K562 (cell line): ENCODE results near the gene TMEM245. TPM values are rescaled to one million over a fixed set of nuclear protein-coding genes. Genes with fewer than 3 reads are reported as not detected.

Experiments
- ATAC-seq: fragments of 200-7000 bp; cut with Tn5 transposase; 3 replicates; pipeline ENCODE4 v1.9.1; 2020; ENCODE audit warnings: moderate library complexity
- BruUV-seq: library from RNA; stranded (reverse); fragments of 400-500 nt; replicated peaks from 2 replicates; lab custom pipeline; 2021; lab: Mats Ljungman, UMichigan
- CTCF ChIA-PET: fragments of 300-600 bp; formaldehyde crosslinking; extraction: SDS; loops from one replicate; lab custom pipeline; 2021; ENCODE audit warnings: low intra/inter-chr PET ratio; lab: Yijun Ruan, JAX
- POLR2A ChIA-PET: fragments of 300-600, 350-650 bp; sonication (Branson Sonifier 250); formaldehyde crosslinking; extraction: SDS; loops from one replicate; lab custom pipeline; 2021; ENCODE audit warnings: antibody characterized with exemption, inconsistent platforms; lab: Yijun Ruan, JAX
- DNase-seq, 4 experiments: peaks; one replicate each; pipeline versions ENCODE4 v3.0.0 to v3.0.0-alpha.2; 2011 to 2018; ENCODE audit warnings: low spot score in 3 of 4, mixed read lengths in 3 of 4; ENCODE audit errors: extremely low read depth in 1 of 4
- FAIRE-seq: peaks from 2 replicates; lab custom pipeline; 2011; peaks lifted over from hg19 to GRCh38; lab: Jason Lieb, UNC
- H2AFZ ChIP-seq: 2 replicates; pipeline ENCODE4 v1.6.0; 2011; ENCODE audit warnings: low read depth, low read length, control low read depth, inconsistent platforms
- H3K27ac ChIP-seq: fragments of 200-600 bp; 3 replicates; pipeline ENCODE4 v1.8.0; 2011; ENCODE audit warnings: low read depth, mild to moderate bottlenecking, control low read depth, inconsistent platforms, low read length, moderate library complexity, mixed read lengths; ENCODE audit errors: extremely low read depth
- H3K27me3 ChIP-seq, 2 experiments: fragments of 300-600 bp in 1 of 2; 2 replicates in 1 of 2; 3 replicates in 1 of 2; pipeline versions ENCODE4 v1.6.0 to v1.8.0; 2011; ENCODE audit warnings: inconsistent platforms in 2 of 2, low read length in 2 of 2, mild to moderate bottlenecking in 1 of 2, mixed read lengths in 1 of 2, moderate library complexity in 1 of 2; ENCODE audit not compliant: control insufficient read depth in 2 of 2, insufficient read depth in 2 of 2
- H3K36me3 ChIP-seq: fragments of 300-600 bp; 3 replicates; pipeline ENCODE4 v1.8.0; 2011; ENCODE audit warnings: mild to moderate bottlenecking, low read length, inconsistent platforms; ENCODE audit not compliant: control insufficient read depth, insufficient read depth
- H3K4me1 ChIP-seq, 2 experiments: fragments of 200-600 bp in 1 of 2; replicated peaks in 1 of 2; 2 replicates in 1 of 2; 3 replicates in 1 of 2; pipeline versions ENCODE4 v1.5.1 to v1.8.0; 2011; ENCODE audit warnings: inconsistent platforms in 2 of 2, low read length in 2 of 2, mild to moderate bottlenecking in 1 of 2, mixed read lengths in 1 of 2, moderate library complexity in 1 of 2; ENCODE audit not compliant: control insufficient read depth in 2 of 2, insufficient read depth in 2 of 2
- H3K4me2 ChIP-seq: 2 replicates; pipeline ENCODE4 v1.6.1; 2011; ENCODE audit warnings: low read length, control low read depth, inconsistent platforms, mixed read lengths; ENCODE audit not compliant: insufficient read depth
- H3K4me3 ChIP-seq: fragments of 200-600 bp; sonication (generic), shearing (Covaris generic); 2 replicates; pipeline ENCODE4 v1.5.1; 2016; ENCODE audit warnings: control low read depth, inconsistent platforms
- H3K79me2 ChIP-seq: fragments of 200-600 bp; 3 replicates; pipeline ENCODE4 v1.8.0; 2011; ENCODE audit warnings: low read length, inconsistent platforms; ENCODE audit not compliant: control insufficient read depth, insufficient read depth
- H3K9ac ChIP-seq, 2 experiments: 2 replicates each; pipeline versions ENCODE4 v1.6.0 to v1.6.1; 2011; ENCODE audit warnings: low read depth in 2 of 2, low read length in 2 of 2, control low read depth in 1 of 2, inconsistent platforms in 1 of 2, mild to moderate bottlenecking in 1 of 2, mixed read lengths in 1 of 2; ENCODE audit not compliant: insufficient read depth in 1 of 2
- H3K9me1 ChIP-seq: one replicate; pipeline ENCODE4 v1.6.0; 2011; ENCODE audit warnings: inconsistent platforms, mild to moderate bottlenecking, low read length, moderate library complexity; ENCODE audit not compliant: control insufficient read depth, insufficient read depth
- H3K9me3 ChIP-seq: replicated peaks from 2 replicates; pipeline ENCODE4 v1.5.1; 2011; ENCODE audit warnings: low read depth, low read length, inconsistent platforms; ENCODE audit not compliant: control insufficient read depth, insufficient read depth
- H4K20me1 ChIP-seq: replicated peaks from 2 replicates; pipeline ENCODE4 v1.6.1; 2011; ENCODE audit warnings: low read length, inconsistent platforms, mixed read lengths; ENCODE audit not compliant: control insufficient read depth, insufficient read depth
- EP300 ChIP-seq: IDR thresholded peaks from 2 replicates; pipeline ENCODE4 v1.6.1; 2012; ENCODE audit warnings: low read length, improper control_type of control experiment
- GATAD2B ChIP-seq: fragments of 450-650 bp; IDR thresholded peaks from 2 replicates; pipeline ENCODE4 v1.6.1; 2017; ENCODE audit warnings: mild to moderate bottlenecking, borderline replicate concordance
- NUFIP1 ChIP-seq: fragments of 450-650 bp; IDR thresholded peaks from 2 replicates; pipeline ENCODE4 v1.6.1; 2018; ENCODE audit not compliant: partially characterized antibody
- POLR2AphosphoS2 ChIP-seq: IDR thresholded peaks from 2 replicates; pipeline ENCODE4 v1.6.1; 2012; ENCODE audit warnings: low read length, improper control_type of control experiment
- PTRF ChIP-seq: fragments of 450-650 bp; IDR thresholded peaks from 2 replicates; pipeline ENCODE4 v1.6.1; 2016; ENCODE audit warnings: mild to moderate bottlenecking, missing genetic modification characterization, missing compliant biosample characterization
- SMAD2 ChIP-seq: fragments of 150-350 bp; IDR thresholded peaks from 2 replicates; pipeline ENCODE4 v1.6.1; 2014; ENCODE audit warnings: low read depth, mild to moderate bottlenecking, low read length
- SMC3 ChIP-seq: conservative IDR thresholded peaks from 2 replicates; pipeline ENCODE4 v1.6.1; 2011; ENCODE audit warnings: low read depth, low read length, improper control_type of control experiment; ENCODE audit not compliant: insufficient read depth
- TAL1 ChIP-seq: fragments of 450-650 bp; IDR thresholded peaks from 2 replicates; pipeline ENCODE4 v1.6.1; 2016; ENCODE audit warnings: mild to moderate bottlenecking
- ZFX ChIP-seq: sonication (generic); formaldehyde crosslinking; IDR thresholded peaks from 2 replicates; pipeline ENCODE4 v1.8.0; 2022; ENCODE audit warnings: mild to moderate bottlenecking, missing genetic modification reagents, moderate library complexity
- ZNF143 ChIP-seq: sonication (generic); formaldehyde crosslinking; IDR thresholded peaks from 2 replicates; pipeline ENCODE4 v1.9.0; 2022; ENCODE audit warnings: mild to moderate bottlenecking, missing genetic modification reagents
- ZNF354B ChIP-seq: fragments of 250-450 bp; sonication (Bioruptor Pico); IDR thresholded peaks from 2 replicates; pipeline ENCODE4 v1.4.0; 2020
- ZNF445 ChIP-seq: fragments of 250-450 bp; sonication (Bioruptor Pico); IDR thresholded peaks from 2 replicates; pipeline ENCODE4 v1.4.0; 2020; ENCODE audit warnings: low read depth, mild to moderate bottlenecking, moderate library complexity
- ZNF511 ChIP-seq: sonication (generic); formaldehyde crosslinking; IDR thresholded peaks from 2 replicates; pipeline ENCODE4 v1.8.0; 2022; ENCODE audit warnings: mild to moderate bottlenecking, missing genetic modification reagents
- ZNF551 ChIP-seq: fragments of 250-450 bp; sonication (Bioruptor Pico); IDR thresholded peaks from 2 replicates; pipeline ENCODE4 v1.5.0; 2021; ENCODE audit warnings: mild to moderate bottlenecking, moderate library complexity
- WGBS: fragments of 100-300 bp; shearing (Covaris generic); methylation state at CpG from one replicate; pipeline ENCODE4 v1.1.6; 2016; ENCODE audit warnings: low coverage, mixed read lengths; ENCODE audit not compliant: insufficient coverage; ENCODE audit errors: missing lambda C conversion rate; 5-methylcytosine and 5-hydroxymethylcytosine counted together
- in situ Hi-C: fragments of 300-500 bp; cut with MboI; formaldehyde crosslinking; loops from 4 replicates; pipeline ENCODE4 v1.15.0; 2018; ENCODE audit warnings: inconsistent platforms, mixed read lengths
- intact Hi-C: fragments of 100-400 bp; cut with micrococcal nuclease; formaldehyde crosslinking; loops from 2 replicates; pipeline ENCODE4 v1.14.2; 2022
- polyA plus RNA-seq, 8 experiments: library from polyadenylated mRNA; depleted of rRNA in 4 of 8; stranded (reverse) in 5 of 8; unstranded in 3 of 8; fragments of >200 nt; fragmentation: Nextera tagmentation in 2 of 8; fragmentation: Illumina TruSeq in 1 of 8; extraction: Ambion mirVana in 2 of 8; extraction: Trizol in 1 of 8; gene quantifications; 2 replicates each; pipeline versions ENCODE4 v1.2.1 to v1.2.3, GENCODE V29; 2011 to 2014; ENCODE audit warnings: inconsistent platforms in 1 of 8, missing spikeins in 1 of 8
- total RNA-seq, 7 experiments: library from RNA; depleted of rRNA in 6 of 7; stranded (reverse); fragments of >200 nt in 6 of 7; fragmentation: Illumina TruSeq in 2 of 7; extraction: Trizol in 2 of 7; gene quantifications; 2 replicates each; pipeline versions ENCODE4 v1.2.1 to v1.2.3, GENCODE V29; 2011 to 2021; ENCODE audit warnings: low replicate concordance in 1 of 7
- TF ChIP-seq, protein P1 (sequence below): fragments of 450-650 bp; formaldehyde crosslinking; IDR thresholded peaks from 2 replicates; pipeline ENCODE4 v1.4.0; 2020; ENCODE audit warnings: mild to moderate bottlenecking, moderate library complexity
- TF ChIP-seq, protein P2 (sequence below): fragments of 200-800 bp; sonication (Bioruptor generic); IDR thresholded peaks from 2 replicates; pipeline ENCODE4 v1.6.1; 2017; ENCODE audit warnings: missing genetic modification characterization, missing compliant biosample characterization
- TF ChIP-seq, protein P3 (sequence below): fragments of 250-450 bp; sonication (Bioruptor Pico); IDR thresholded peaks from 2 replicates; pipeline ENCODE4 v1.4.0; 2020
- TF ChIP-seq, protein P4 (sequence below): sonication (generic); formaldehyde crosslinking; IDR thresholded peaks from 2 replicates; pipeline ENCODE4 v1.9.0; 2022; ENCODE audit warnings: mild to moderate bottlenecking, missing genetic modification reagents

TMEM245 gene
- total and polyA plus RNA-seq, 9 of the 15 experiments (the other 6 are each of a cell fraction or from before 2014, with no cell fraction given): 8.5 to 43.2 (median 24.3) TPM

- TF ChIP-seq ZNF445 (no peak), SMAD2 (no peak), PTRF (tag) (no peak)
- TF ChIP-seq, protein P1, sequence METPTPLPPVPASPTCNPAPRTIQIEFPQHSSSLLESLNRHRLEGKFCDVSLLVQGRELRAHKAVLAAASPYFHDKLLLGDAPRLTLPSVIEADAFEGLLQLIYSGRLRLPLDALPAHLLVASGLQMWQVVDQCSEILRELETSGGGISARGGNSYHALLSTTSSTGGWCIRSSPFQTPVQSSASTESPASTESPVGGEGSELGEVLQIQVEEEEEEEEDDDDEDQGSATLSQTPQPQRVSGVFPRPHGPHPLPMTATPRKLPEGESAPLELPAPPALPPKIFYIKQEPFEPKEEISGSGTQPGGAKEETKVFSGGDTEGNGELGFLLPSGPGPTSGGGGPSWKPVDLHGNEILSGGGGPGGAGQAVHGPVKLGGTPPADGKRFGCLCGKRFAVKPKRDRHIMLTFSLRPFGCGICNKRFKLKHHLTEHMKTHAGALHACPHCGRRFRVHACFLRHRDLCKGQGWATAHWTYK: no peak
Measured at GRCh38 chr9:108983885-108984284, 135.9 kb downstream of the TMEM245 start (continued).

GRCh38 chr9:108980893-108981292, 138.9 kb downstream of the TMEM245 start:
- Histone ChIP-seq H3K36me3 (peaks cover 50% of the 10 kb centered on the region), H3K4me1 (no peaks in the 10 kb centered on the region), H3K9ac (0 out of 4 replicates have a peak overlapping the region, but pooled peaks of 1 of the 2 experiments have one; percentile 76), H3K27ac (no peak overlapping the region), H3K9me1 (no peaks in the 10 kb centered on the region), H2AFZ (no peak overlapping the region), H3K79me2 (no peaks in the 10 kb centered on the region), H3K27me3 (no peaks in the 10 kb centered on the region), H4K20me1 (no peaks in the 10 kb centered on the region), H3K4me3 (no peak overlapping the region), H3K4me2 (no peak overlapping the region), H3K9me3 (no peaks in the 10 kb centered on the region)
- ATAC-seq: no peak
- in situ Hi-C loops (no loop called here), intact Hi-C loops (no loop called here)
- TF ChIP-seq, protein P2, sequence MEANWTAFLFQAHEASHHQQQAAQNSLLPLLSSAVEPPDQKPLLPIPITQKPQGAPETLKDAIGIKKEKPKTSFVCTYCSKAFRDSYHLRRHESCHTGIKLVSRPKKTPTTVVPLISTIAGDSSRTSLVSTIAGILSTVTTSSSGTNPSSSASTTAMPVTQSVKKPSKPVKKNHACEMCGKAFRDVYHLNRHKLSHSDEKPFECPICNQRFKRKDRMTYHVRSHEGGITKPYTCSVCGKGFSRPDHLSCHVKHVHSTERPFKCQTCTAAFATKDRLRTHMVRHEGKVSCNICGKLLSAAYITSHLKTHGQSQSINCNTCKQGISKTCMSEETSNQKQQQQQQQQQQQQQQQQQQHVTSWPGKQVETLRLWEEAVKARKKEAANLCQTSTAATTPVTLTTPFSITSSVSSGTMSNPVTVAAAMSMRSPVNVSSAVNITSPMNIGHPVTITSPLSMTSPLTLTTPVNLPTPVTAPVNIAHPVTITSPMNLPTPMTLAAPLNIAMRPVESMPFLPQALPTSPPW (CRISPR knock-in tag): no peak
- no peak for TF ChIP-seq ZNF143 (CRISPR knock-in tag)
- no peak for TF ChIP-seq ZNF551 (CRISPR knock-in tag)
- TF ChIP-seq NUFIP1: no peak
- TF ChIP-seq, protein P3, sequence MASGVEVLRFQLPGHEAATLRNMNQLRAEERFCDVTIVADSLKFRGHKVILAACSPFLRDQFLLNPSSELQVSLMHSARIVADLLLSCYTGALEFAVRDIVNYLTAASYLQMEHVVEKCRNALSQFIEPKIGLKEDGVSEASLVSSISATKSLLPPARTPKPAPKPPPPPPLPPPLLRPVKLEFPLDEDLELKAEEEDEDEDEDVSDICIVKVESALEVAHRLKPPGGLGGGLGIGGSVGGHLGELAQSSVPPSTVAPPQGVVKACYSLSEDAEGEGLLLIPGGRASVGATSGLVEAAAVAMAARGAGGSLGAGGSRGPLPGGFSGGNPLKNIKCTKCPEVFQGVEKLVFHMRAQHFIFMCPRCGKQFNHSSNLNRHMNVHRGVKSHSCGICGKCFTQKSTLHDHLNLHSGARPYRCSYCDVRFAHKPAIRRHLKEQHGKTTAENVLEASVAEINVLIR: no peak
- TF ChIP-seq ZNF354B: no peak
- TF ChIP-seq POLR2AphosphoS2: no peak
- TF ChIP-seq GATAD2B: no peak
- TF ChIP-seq TAL1: no peak
- TF ChIP-seq SMC3: no peak
- TF ChIP-seq, protein P4, sequence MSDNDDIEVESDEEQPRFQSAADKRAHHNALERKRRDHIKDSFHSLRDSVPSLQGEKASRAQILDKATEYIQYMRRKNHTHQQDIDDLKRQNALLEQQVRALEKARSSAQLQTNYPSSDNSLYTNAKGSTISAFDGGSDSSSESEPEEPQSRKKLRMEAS (CRISPR knock-in tag): no peak
- TF ChIP-seq ZNF511: no peak
- TF ChIP-seq EP300: no peak
- no peak for TF ChIP-seq ZFX
- ChIA-PET CTCF (no interaction called here), POLR2A (interaction anchor here (1.0 kb wide), 1 partner anchor 18 kb away, joined by 3 read pairs; no protein-coding TSS in a partner anchor)
- BruUV-seq: no TSS peak
- no peak for DNase-seq
- FAIRE-seq: no peak
- 97% methylated on average over 2 of the region's 2 CpGs for WGBS
